Activated CD4-positive, alpha-beta T cell treated with anti-CD3 and anti-CD28 coated beads, Interleukin-2, amount 50 U/mL, for 48 hours (primary cell): Measurements from ENCODE around the gene RWDD1.

Experiments
- DNase-seq, 2 experiments: peaks; one replicate each; pipeline ENCODE4 v3.0.0-alpha.2; 2020

Gene RWDD1

GRCh38 chr6:116615937-116616736, 44.8 kb downstream of the RWDD1 start, which contains the start of gene RSPH4A:
Gene RSPH4A, plus strand, starts transcription at chr6:116616479. Its CDS starts 145 bp downstream, at chr6:116616624.
- DNase-seq, result peak; percentile 69 to 80

- peak in 1 of 2 experiments; percentile 15 for DNase-seq
Observed at GRCh38 chr6:116616737-116617053, 45.4 kb downstream of the RWDD1 start.

GRCh38 chr6:116624036-116624805, 52.9 kb downstream of the RWDD1 start:
- DNase-seq, result no peak

GRCh38 chr6:116625872-116626271, 54.6 kb downstream of the RWDD1 start:
- no peak for DNase-seq

GRCh38 chr6:116629563-116629981, 58.3 kb downstream of the RWDD1 start:
- DNase-seq, result no peak

- DNase-seq, result no peak
Observed at GRCh38 chr6:116631379-116631990, 60.2 kb downstream of the RWDD1 start.

GRCh38 chr6:116633685-116634084, 62.4 kb downstream of the RWDD1 start:
- DNase-seq, result no peak
